NCI-H526 (cell line): ENCODE data around the gene COL18A1.
"Not testable (repeated sequence)": the region's sequence is repeated elsewhere in the genome, so short reads cannot be mapped to it uniquely, and the experiment has no call there.

Experiments used
- DNase-seq, 2 experiments: peaks; one replicate each; lab custom pipeline; 2025; lab: John Stamatoyannopoulos, UW

Gene COL18A1

GRCh38 chr21:45522381-45522780 lies 117.4 kb downstream of the COL18A1 start:
- DNase-seq: no peak

- DNase-seq: no peak
These were observed 118.0 kb downstream of the COL18A1 start for GRCh38 chr21:45522986-45523385.

- no peak for DNase-seq
These were observed 118.6 kb downstream of the COL18A1 start for GRCh38 chr21:45523411-45524101.

- no peak for DNase-seq
These were observed 119.8 kb downstream of the COL18A1 start for GRCh38 chr21:45524756-45525152.

GRCh38 chr21:45525153-45525909 lies 120.4 kb downstream of the COL18A1 start:
- no peak for DNase-seq

- no peak for DNase-seq
These were observed 120.9 kb downstream of the COL18A1 start for GRCh38 chr21:45525910-45526306.

- not testable (repeated sequence) for DNase-seq
These were observed 122.4 kb downstream of the COL18A1 start for GRCh38 chr21:45527151-45527999.

- DNase-seq: no peak
These were observed 123.2 kb downstream of the COL18A1 start for GRCh38 chr21:45528028-45528705.

- no peak for DNase-seq
These were observed 124.2 kb downstream of the COL18A1 start for GRCh38 chr21:45528981-45529784.

GRCh38 chr21:45529785-45530422 lies 124.9 kb downstream of the COL18A1 start:
- DNase-seq: no peak

- no peak for DNase-seq
These were observed 125.6 kb downstream of the COL18A1 start for GRCh38 chr21:45530423-45531113.

- DNase-seq: not testable (repeated sequence)
These were observed 126.1 kb downstream of the COL18A1 start for GRCh38 chr21:45531114-45531392.

- no peak for DNase-seq
These were observed 126.6 kb downstream of the COL18A1 start for GRCh38 chr21:45531393-45532215.

GRCh38 chr21:45532826-45533360 lies 127.9 kb downstream of the COL18A1 start:
- DNase-seq: no peak

- no peak for DNase-seq
These were observed 128.4 kb downstream of the COL18A1 start for GRCh38 chr21:45533361-45533845.

- DNase-seq: no peak
These were observed 129.1 kb downstream of the COL18A1 start for GRCh38 chr21:45533846-45534635.

- no peak for DNase-seq
These were observed 129.8 kb downstream of the COL18A1 start for GRCh38 chr21:45534636-45535331.
